Left lung (tissue), 10 donors: ENCODE results near the gene SEMA4A. TPM values are rescaled to one million over a fixed set of nuclear protein-coding genes. Genes with fewer than 3 reads are reported as not detected.

ENCODE experiments used
- ATAC-seq: fragments of 200-7000 bp; cut with Tn5 transposase; one replicate; pipeline ENCODE4 v1.9.1; 2020; ENCODE audit warnings: moderate library complexity
- DNase-seq, 4 donors: peaks; one replicate each; pipeline ENCODE4 v3.0.0-alpha.2; 2013 to 2020
- H3K27ac ChIP-seq, 2 donors: fragments of 200-600 bp; sonication (generic) in 1 of 2; one replicate each; pipeline versions ENCODE4 v1.5.0 to v1.8.0; 2020 to 2021
- H3K27me3 ChIP-seq, 2 donors: fragments of 200-600 bp; sonication (generic) in 1 of 2; one replicate each; pipeline versions ENCODE4 v1.5.0 to v1.8.0; 2020 to 2021
- H3K36me3 ChIP-seq, 2 donors: fragments of 200-600 bp; sonication (generic) in 1 of 2; one replicate each; pipeline versions ENCODE4 v1.5.0 to v1.8.0; 2020 to 2021
- H3K4me1 ChIP-seq, 2 donors: fragments of 200-600 bp; one replicate each; pipeline ENCODE4 v1.8.0; 2021
- H3K4me3 ChIP-seq, 2 donors: fragments of 200-600 bp; sonication (generic) in 1 of 2; one replicate each; pipeline versions ENCODE4 v1.5.0 to v1.8.0; 2020 to 2021; ENCODE audit warnings: mild to moderate bottlenecking in 1 of 2
- H3K9me3 ChIP-seq, 2 donors: fragments of 200-600 bp; sonication (generic) in 1 of 2; one replicate each; pipeline versions ENCODE4 v1.5.0 to v1.8.0; 2020 to 2021
- CTCF ChIP-seq, 2 donors: fragments of 200-600 bp; sonication (generic) in 1 of 2; IDR thresholded peaks; one replicate each; pipeline versions ENCODE4 v1.5.0 to v1.8.0; 2021; ENCODE audit warnings: antibody characterized with exemption in 2 of 2
- intact Hi-C, 2 donors: fragments of 100-400 bp; cut with DNase I; formaldehyde crosslinking; loops; one replicate each; pipeline versions ENCODE4 v1.11.2 to v1.14.2; 2022
- polyA plus RNA-seq, 6 donors: library from polyadenylated mRNA; unstranded; fragments of 120-200 nt; gene quantifications; one replicate each; pipeline ENCODE4 v1.2.1, GENCODE V29; 2013; ENCODE audit not compliant: insufficient read length in 6 of 6
- total RNA-seq, 2 donors: library from RNA; stranded (reverse); fragmentation: NEBNext Ultra II Directional; extraction: Animal tissue kit (Norgen Biotek cat#: 25700); gene quantifications; one replicate each; pipeline ENCODE4 v1.2.1, GENCODE V29; 2021
- donor health status: DM: no; HTN: yes; CAD: no.
- donor health status: DM: no; HTN: no; CAD: no.

Gene SEMA4A
- total and polyA plus RNA-seq, 8 donors, result 18.3 to 41.3 (median 25.2) TPM

GRCh38 chr1:156108057-156108456, 45.3 kb upstream of the SEMA4A start:
- Histone ChIP-seq H3K4me3 (no peak overlapping the region), H3K9me3 (no peaks in the 10 kb centered on the region), H3K4me1 (peaks cover 39 to 44% of the 10 kb centered on the region in 2 donors), H3K27me3 (peaks cover 0 to 69% of the 10 kb centered on the region in 2 donors), H3K27ac (peak overlapping the region in 1 of 2 donors; percentile 93), H3K36me3 (no peaks in the 10 kb centered on the region)
- no peak for DNase-seq
- intact Hi-C loops, result no loop called here
- ATAC-seq, result no peak
- no peak for TF ChIP-seq CTCF (IDR thresholded peaks at IDR 0.05)

DNA sequence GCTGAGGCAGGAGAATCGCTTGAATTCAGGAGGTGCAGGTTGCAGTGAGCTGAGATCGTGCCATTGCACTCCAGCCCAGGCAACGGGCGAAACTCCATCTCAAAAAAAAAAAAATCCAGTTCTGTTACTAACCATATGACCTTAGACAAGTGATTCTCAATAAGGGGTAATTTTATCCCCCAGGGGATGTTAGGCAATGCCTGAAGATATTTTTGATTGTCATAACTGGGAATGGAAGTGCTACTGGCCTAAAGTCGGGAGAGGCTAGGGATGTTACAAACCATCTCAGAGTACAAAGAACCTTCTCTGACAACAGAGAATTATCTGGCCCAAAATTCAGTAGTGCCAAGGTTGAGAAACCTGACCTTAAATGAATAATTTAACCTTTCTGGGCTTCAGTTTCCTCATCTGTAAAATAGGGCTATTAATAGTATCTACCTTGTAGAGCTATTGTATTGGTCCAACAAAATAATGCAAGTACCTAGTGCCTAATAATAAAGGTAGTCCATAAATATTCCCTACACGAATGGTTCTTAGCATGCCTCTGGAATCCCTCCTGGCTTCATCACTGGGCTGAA, 44.6 kb upstream of the SEMA4A start:
- no peak for ATAC-seq
- Histone ChIP-seq H3K36me3 (no peaks in the 10 kb centered on the region), H3K4me3 (no peak overlapping the region), H3K4me1 (peaks cover 33 to 43% of the 10 kb centered on the region in 2 donors), H3K9me3 (no peaks in the 10 kb centered on the region), H3K27ac (no peak overlapping the region), H3K27me3 (peaks cover 0 to 75% of the 10 kb centered on the region in 2 donors)
- intact Hi-C loops, result no loop called here
- no peak for DNase-seq
- no peak for TF ChIP-seq CTCF (IDR thresholded peaks at IDR 0.05)

- Histone ChIP-seq H3K4me3 (no peak overlapping the region), H3K27ac (no peak overlapping the region), H3K9me3 (no peaks in the 10 kb centered on the region), H3K36me3 (no peaks in the 10 kb centered on the region), H3K4me1 (peaks cover 26 to 43% of the 10 kb centered on the region in 2 donors), H3K27me3 (peaks cover 0 to 78% of the 10 kb centered on the region in 2 donors)
- TF ChIP-seq CTCF (IDR thresholded peaks at IDR 0.05), result no peak
- intact Hi-C loops, result no loop called here
- ATAC-seq (no peak), DNase-seq (no peak)
These were observed 43.1 kb upstream of the SEMA4A start for GRCh38 chr1:156110252-156110651.

DNA sequence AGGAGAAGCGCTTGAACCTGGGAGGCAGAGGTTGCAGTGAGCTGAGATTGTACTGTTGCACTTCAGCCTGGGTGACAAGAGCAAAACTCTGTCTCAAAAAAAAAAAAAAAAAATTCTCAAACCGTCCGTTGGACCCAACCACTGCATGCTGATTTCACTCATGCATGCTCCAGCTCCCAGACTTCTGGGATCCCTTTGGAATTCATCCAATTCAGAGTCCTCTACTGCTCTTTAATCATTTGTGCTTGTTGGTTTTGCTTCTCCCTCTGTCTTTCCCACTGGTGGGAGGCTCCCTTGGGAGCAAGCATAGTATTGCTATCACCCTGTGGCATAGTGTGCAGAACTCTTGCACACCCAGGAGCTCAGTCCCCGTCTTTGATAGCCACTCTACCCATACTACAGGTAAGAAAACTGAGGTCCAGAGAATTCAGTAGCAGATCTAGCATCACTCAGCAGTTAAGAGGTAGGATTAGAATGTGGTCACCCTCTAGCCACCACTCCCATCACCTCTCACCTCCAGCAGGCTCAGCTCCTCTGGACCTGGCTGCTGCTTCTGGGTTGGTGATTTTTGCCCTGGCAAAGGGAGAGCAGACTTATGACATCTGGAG, 41.9 kb upstream of the SEMA4A start:
- intact Hi-C loops, result no loop called here
- DNase-seq, result no peak
- H3K27me3 ChIP-seq, result peaks cover 0 to 77% of the 10 kb centered on the region in 2 donors
- H3K36me3 ChIP-seq, result no peaks in the 10 kb centered on the region
- no peak for TF ChIP-seq CTCF (IDR thresholded peaks at IDR 0.05)
- H3K9me3 ChIP-seq, result no peaks in the 10 kb centered on the region
- peaks cover 18 to 43% of the 10 kb centered on the region in 2 donors for H3K4me1 ChIP-seq
- ATAC-seq, result no peak
- no peak overlapping the region for H3K4me3 ChIP-seq
- H3K27ac ChIP-seq, result no peak overlapping the region

- intact Hi-C loops, result no loop called here
- TF ChIP-seq CTCF (IDR thresholded peaks at IDR 0.05), result no peak
- Histone ChIP-seq H3K36me3 (no peaks in the 10 kb centered on the region), H3K27ac (peak overlapping the region in 1 of 2 donors; percentile 33), H3K9me3 (no peaks in the 10 kb centered on the region), H3K4me3 (no peak overlapping the region), H3K27me3 (peaks cover 0 to 75% of the 10 kb centered on the region in 2 donors), H3K4me1 (peaks cover 19 to 44% of the 10 kb centered on the region in 2 donors)
- ATAC-seq (no peak), DNase-seq (no peak)
These were observed 40.9 kb upstream of the SEMA4A start for GRCh38 chr1:156112276-156113137.
